ENCODE measurements around the gene FLOT2. TPM values are rescaled to one million over a fixed set of nuclear protein-coding genes. Genes with fewer than 3 reads are reported as not detected.
"Not testable (repeated sequence)": the region's sequence is repeated elsewhere in the genome, so short reads cannot be mapped to it uniquely, and the experiment has no call there.

Gene FLOT2
- polyA plus RNA-seq, 4 donors = 43.8 to 106 (median 78.5) TPM

- DNase-seq (ENCODE audit: low read depth in 4 of 4, low spot score in 3 of 4) = no peak
Observed at GRCh38 chr17:28853295-28853694, 44.2 kb downstream of the FLOT2 start.

DNA sequence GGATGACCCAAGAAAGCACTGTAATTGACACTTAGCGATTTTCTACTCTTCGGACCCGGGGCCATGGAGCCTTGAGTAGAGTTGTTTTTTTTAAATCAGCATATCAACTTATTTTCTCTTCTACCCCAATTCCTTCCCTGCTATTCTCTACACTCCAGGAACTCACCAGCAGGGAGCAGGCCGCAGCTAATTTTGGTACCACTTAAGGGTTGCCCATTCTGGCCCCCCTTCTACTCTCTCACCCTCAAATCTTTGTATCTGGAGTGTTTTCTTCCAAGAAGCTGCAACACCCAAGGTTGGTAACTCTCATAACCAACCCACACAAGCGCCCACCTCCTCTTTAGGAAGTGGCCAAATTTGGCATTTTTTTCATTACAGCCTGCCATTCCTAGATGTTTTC, 48.3 kb downstream of the FLOT2 start:
- DNase-seq (ENCODE audit: low read depth in 4 of 4, low spot score in 3 of 4) = no peak

- not testable (repeated sequence) for DNase-seq (ENCODE audit: low read depth in 4 of 4, low spot score in 3 of 4)
Observed at GRCh38 chr17:28848667-28849066, 48.9 kb downstream of the FLOT2 start.

DNA sequence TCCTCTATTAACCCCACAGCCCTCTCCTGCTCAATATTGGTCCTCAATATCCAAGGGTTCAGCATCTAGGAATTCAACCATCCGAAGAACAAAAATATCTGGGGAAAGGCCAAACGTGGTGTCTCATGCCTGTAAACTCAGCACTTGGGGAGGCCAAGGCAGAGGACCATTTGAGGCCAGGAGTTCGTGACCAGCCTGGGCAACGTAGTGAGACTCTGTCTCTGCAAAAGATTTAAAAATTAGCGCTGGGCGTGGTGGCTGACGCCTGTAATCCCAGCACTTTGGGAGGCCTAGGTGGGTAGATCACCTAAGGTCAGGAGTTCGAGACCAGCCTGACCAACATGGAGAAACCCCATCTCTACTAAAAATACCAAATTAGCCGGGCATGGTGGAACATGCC, 50.8 kb downstream of the FLOT2 start:
- not testable (repeated sequence) for DNase-seq (ENCODE audit: low read depth in 4 of 4, low spot score in 3 of 4)

GRCh38 chr17:28846231-28846630, 51.3 kb downstream of the FLOT2 start:
- no peak for DNase-seq (ENCODE audit: low read depth in 4 of 4, low spot score in 3 of 4)

DNA sequence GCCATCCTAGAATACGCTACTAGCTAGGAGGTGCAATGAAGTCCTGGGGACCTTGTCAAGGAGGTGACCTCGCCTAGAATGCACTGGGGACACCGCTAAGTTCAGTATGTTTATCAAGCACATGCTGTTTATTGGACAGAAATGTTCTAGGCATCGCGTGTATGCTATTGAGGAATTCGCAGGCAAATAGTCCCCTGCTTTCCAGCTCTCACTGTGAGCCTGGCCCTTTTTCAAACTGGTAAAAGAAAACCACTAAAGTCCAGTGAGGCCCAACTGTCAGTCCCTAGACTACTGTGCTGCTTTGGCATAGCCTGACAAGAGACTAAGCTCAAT, 53.8 kb downstream of the FLOT2 start:
- DNase-seq (ENCODE audit: low read depth in 4 of 4, low spot score in 3 of 4) = no peak

DNA sequence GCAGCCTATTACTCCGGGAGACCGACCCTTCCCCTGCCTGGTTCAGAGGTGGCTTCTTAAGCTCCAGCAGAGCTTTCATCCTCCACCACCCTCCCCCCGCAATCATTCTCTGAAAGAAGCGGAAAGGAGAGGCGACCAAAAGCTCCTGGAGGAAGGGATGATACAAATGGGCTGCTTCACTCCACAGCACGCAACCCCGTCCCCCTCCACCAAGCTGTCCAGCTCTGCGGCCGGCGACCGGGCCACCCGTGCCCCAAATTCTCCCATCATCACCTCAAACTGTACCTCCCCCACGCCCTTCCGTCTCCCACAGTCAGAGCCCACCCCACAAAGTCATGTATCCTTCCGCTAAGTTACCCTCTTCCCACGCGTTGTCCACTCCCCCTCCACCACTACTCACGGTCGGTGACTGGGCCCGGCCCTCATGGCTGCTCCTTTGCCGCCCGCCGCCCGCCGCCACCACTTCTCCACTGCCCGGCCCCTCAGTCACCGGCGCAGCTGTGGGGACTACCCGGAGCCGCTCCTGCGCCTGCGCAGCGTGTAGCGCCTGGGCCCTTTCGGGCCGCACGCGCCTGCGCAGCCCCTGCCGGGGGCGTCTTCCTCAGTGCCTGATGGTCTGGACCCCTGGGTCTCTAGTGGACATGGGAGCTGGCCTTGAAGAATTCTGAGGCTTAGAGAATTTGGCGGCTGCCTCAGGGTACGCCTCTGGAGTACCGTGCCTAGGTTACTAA, 55.1 kb downstream of the FLOT2 start, which contains the start of gene FAM222B:
TSS of gene FAM222B (minus strand) at position 509 of the 731 bp plus-strand sequence. CDS start 76,123 bp downstream, outside the sequence.
- DNase-seq (ENCODE audit: low read depth in 4 of 4, low spot score in 3 of 4) = peak; percentile 72 to 78 (median 76)

- no peak for DNase-seq (ENCODE audit: low read depth in 4 of 4, low spot score in 3 of 4)
Observed at GRCh38 chr17:28841901-28842281, 55.6 kb downstream of the FLOT2 start.

GRCh38 chr17:28839221-28839620, 58.3 kb downstream of the FLOT2 start:
- no peak for DNase-seq (ENCODE audit: low read depth in 4 of 4, low spot score in 3 of 4)

DNA sequence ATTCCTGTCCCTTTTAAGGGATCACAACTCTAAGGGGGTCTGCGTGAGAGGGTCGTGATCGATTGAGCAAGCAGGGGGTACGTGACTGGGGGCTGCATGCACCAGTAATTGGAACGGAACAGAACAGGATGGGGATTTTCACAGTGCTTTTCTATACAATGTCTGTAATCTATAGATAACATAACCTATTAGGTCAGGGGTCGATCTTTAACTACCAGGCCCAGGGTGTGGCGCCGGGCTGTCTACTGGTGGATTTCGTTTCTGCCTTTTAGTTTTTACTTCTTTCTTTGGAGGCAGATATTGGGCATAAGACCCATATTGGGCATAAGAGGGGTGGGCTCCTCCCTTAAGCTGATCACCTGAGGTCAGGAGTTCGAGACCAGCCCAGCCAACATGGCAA, 61.0 kb downstream of the FLOT2 start:
- not testable (repeated sequence) for DNase-seq (ENCODE audit: low read depth in 4 of 4, low spot score in 3 of 4)

DNA sequence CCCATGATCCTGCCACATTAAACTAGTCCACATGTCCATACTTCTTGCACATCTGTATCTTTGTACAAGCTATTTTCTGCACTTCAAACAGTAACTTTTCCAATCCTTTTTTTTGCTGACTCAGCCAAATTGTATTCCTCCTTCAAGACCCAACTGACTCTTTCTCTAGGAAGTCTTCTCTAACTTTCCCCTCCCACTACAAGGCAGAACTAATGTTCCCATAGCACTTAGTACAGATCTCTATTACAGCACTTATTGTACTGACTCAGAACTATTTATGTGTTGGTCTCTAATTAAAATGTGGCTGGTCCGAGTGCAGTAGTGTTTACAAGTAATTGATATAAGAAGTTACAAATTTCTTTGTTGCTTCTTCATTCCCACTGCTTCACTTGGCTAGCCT, 63.1 kb downstream of the FLOT2 start:
- DNase-seq (ENCODE audit: low read depth in 4 of 4, low spot score in 3 of 4) = no peak

Other genes with a start within 250 kb of the FLOT2 start
- gene SDF2, start 235.8 kb downstream of the FLOT2 start, polyA plus RNA-seq (ENCODE audit: insufficient read length in 4 of 4) = 10 to 100 TPM; 71.7 to 81.6 (median 78.3) TPM
- gene SUPT6H, start 235.5 kb downstream of the FLOT2 start, polyA plus RNA-seq (ENCODE audit: insufficient read length in 4 of 4) = 10 to 100 TPM; 54.9 to 73.2 (median 68.1) TPM
- gene PROCA1, start 185.8 kb downstream of the FLOT2 start, polyA plus RNA-seq (ENCODE audit: insufficient read length in 4 of 4) = 1 to 10 TPM; 4.5 to 7.8 (median 7.3) TPM
- 100 to 1,000 TPM; 179 to 191 (median 185) TPM for gene RAB34, start 179.9 kb downstream of the FLOT2 start, polyA plus RNA-seq (ENCODE audit: insufficient read length in 4 of 4)
- gene RPL23A, start 177.7 kb downstream of the FLOT2 start, polyA plus RNA-seq (ENCODE audit: insufficient read length in 4 of 4) = 1,000 to 10,000 TPM in 2 of 4 donors, 100 to 1,000 TPM in 2; 896 to 1,307 (median 1,003) TPM
- 10 to 100 TPM in 3 of 4 donors, 1 to 10 TPM in 1; 2.9 to 18.8 (median 16.3) TPM for gene TLCD1, start 171.5 kb downstream of the FLOT2 start, polyA plus RNA-seq (ENCODE audit: insufficient read length in 4 of 4)
- gene NEK8, start 168.9 kb downstream of the FLOT2 start, polyA plus RNA-seq (ENCODE audit: insufficient read length in 4 of 4) = 10 to 100 TPM in 1 of 4 donors, 1 to 10 TPM in 3; 2.8 to 13.2 (median 7.2) TPM
- 100 to 1,000 TPM in 3 of 4 donors, 10 to 100 TPM in 1; 72.1 to 163 (median 109) TPM for gene TRAF4, start 153.7 kb downstream of the FLOT2 start, polyA plus RNA-seq (ENCODE audit: insufficient read length in 4 of 4)
- gene FAM222B, start 54.9 kb downstream of the FLOT2 start, polyA plus RNA-seq (ENCODE audit: insufficient read length in 4 of 4) = 10 to 100 TPM; 14.8 to 23.8 (median 21.6) TPM
- 10 to 100 TPM; 50.1 to 71.3 (median 69.9) TPM for gene ERAL1, start 42.7 kb downstream of the FLOT2 start, polyA plus RNA-seq (ENCODE audit: insufficient read length in 4 of 4)
- gene DHRS13, start 5.3 kb upstream of the FLOT2 start, polyA plus RNA-seq (ENCODE audit: insufficient read length in 4 of 4) = 10 to 100 TPM in 3 of 4 donors, 1 to 10 TPM in 1; 6.6 to 17.9 (median 12.4) TPM
- gene PHF12, start 53.8 kb upstream of the FLOT2 start, polyA plus RNA-seq (ENCODE audit: insufficient read length in 4 of 4) = 10 to 100 TPM; 38.9 to 52.6 (median 43.7) TPM
- gene SEZ6, start 108.3 kb upstream of the FLOT2 start, polyA plus RNA-seq (ENCODE audit: insufficient read length in 4 of 4) = 1 to 10 TPM in 1 of 4 donors, under 1 TPM in 3; 0.29 to 1.3 (median 0.47) TPM
- gene PIPOX, start 145.4 kb upstream of the FLOT2 start, polyA plus RNA-seq (ENCODE audit: insufficient read length in 4 of 4) = 10 to 100 TPM in 1 of 4 donors, 1 to 10 TPM in 3; 2.4 to 10.6 (median 5.5) TPM

Data from left renal pelvis (tissue), 4 donors.